ENCODE measurements around the gene APBA1.

The APBA1 gene

GRCh38 chr9:69658987-69659675 is 13.0 kb downstream of the APBA1 start:
- peak; percentile 65 for DNase-seq (ENCODE audit: low spot score)

GRCh38 chr9:69657269-69657668 is 14.9 kb downstream of the APBA1 start:
- DNase-seq (ENCODE audit: low spot score), result no peak

GRCh38 chr9:69655065-69655464 is 17.1 kb downstream of the APBA1 start:
- DNase-seq (ENCODE audit: low spot score), result no peak

- no peak for DNase-seq (ENCODE audit: low spot score)
Measured at GRCh38 chr9:69653261-69653660, 18.9 kb downstream of the APBA1 start.

GRCh38 chr9:69649566-69650250 is 22.5 kb downstream of the APBA1 start:
- DNase-seq (ENCODE audit: low spot score), result no peak

- no peak for DNase-seq (ENCODE audit: low spot score)
Measured at GRCh38 chr9:69647804-69648203, 24.4 kb downstream of the APBA1 start.

- no peak for DNase-seq (ENCODE audit: low spot score)
Measured at GRCh38 chr9:69646810-69647209, 25.4 kb downstream of the APBA1 start.

- DNase-seq (ENCODE audit: low spot score), result no peak
Measured at GRCh38 chr9:69645488-69645887, 26.7 kb downstream of the APBA1 start.

- no peak for DNase-seq (ENCODE audit: low spot score)
Measured at GRCh38 chr9:69643098-69643497, 29.1 kb downstream of the APBA1 start.

GRCh38 chr9:69637817-69638200 is 34.4 kb downstream of the APBA1 start:
- DNase-seq (ENCODE audit: low spot score), result no peak

GRCh38 chr9:69637193-69637816 is 34.9 kb downstream of the APBA1 start:
- no peak for DNase-seq (ENCODE audit: low spot score)

GRCh38 chr9:69633716-69634115 is 38.5 kb downstream of the APBA1 start:
- DNase-seq (ENCODE audit: low spot score), result no peak

- no peak for DNase-seq (ENCODE audit: low spot score)
Measured at GRCh38 chr9:69632768-69633167, 39.4 kb downstream of the APBA1 start.

GRCh38 chr9:69627281-69627680 is 44.9 kb downstream of the APBA1 start:
- DNase-seq (ENCODE audit: low spot score), result no peak

GRCh38 chr9:69623276-69623675 is 48.9 kb downstream of the APBA1 start:
- no peak for DNase-seq (ENCODE audit: low spot score)

- no peak for DNase-seq (ENCODE audit: low spot score)
Measured at GRCh38 chr9:69622676-69623075, 49.5 kb downstream of the APBA1 start.

GRCh38 chr9:69621730-69622460 is 50.3 kb downstream of the APBA1 start:
- no peak for DNase-seq (ENCODE audit: low spot score)

GRCh38 chr9:69620731-69621130 is 51.4 kb downstream of the APBA1 start:
- no peak for DNase-seq (ENCODE audit: low spot score)

- DNase-seq (ENCODE audit: low spot score), result no peak
Measured at GRCh38 chr9:69619233-69619632, 52.9 kb downstream of the APBA1 start.

GRCh38 chr9:69617006-69617405 is 55.2 kb downstream of the APBA1 start:
- DNase-seq (ENCODE audit: low spot score), result no peak

- DNase-seq (ENCODE audit: low spot score), result no peak
Measured at GRCh38 chr9:69615880-69616279, 56.3 kb downstream of the APBA1 start.

- no peak for DNase-seq (ENCODE audit: low spot score)
Measured at GRCh38 chr9:69611221-69611620, 61.0 kb downstream of the APBA1 start.

All from SK-N-DZ (cell line).